Neural cell (in vitro differentiated cells): ENCODE measurements around the gene ABCB4. TPM values are rescaled to one million over a fixed set of nuclear protein-coding genes. Genes with fewer than 3 reads are reported as not detected.

Source experiments
- H2AFZ ChIP-seq: fragments of 200-600, 300-800 bp; sonication (generic), shearing (Covaris generic); 2 replicates; pipeline ENCODE4 v1.6.0; 2014; ENCODE audit warnings: low read depth, mild to moderate bottlenecking, antibody characterized with exemption, low read length, moderate library complexity
- H3F3A ChIP-seq: fragments of 200-600 bp; shearing (Covaris generic); 2 replicates; pipeline ENCODE4 v1.6.1; 2016; ENCODE audit warnings: mild to moderate bottlenecking, moderate library complexity, mixed read lengths, antibody characterized with exemption, low read length; ENCODE audit not compliant: insufficient read depth, poor library complexity, severe bottlenecking
- H3K27ac ChIP-seq: fragments of 200-600, 300-800 bp; sonication (generic), shearing (Covaris generic); 2 replicates; pipeline ENCODE4 v1.5.1; 2014; ENCODE audit warnings: mild to moderate bottlenecking, low read length, moderate library complexity
- H3K27me3 ChIP-seq: fragments of 300-800, 200-600 bp; sonication (generic), shearing (Covaris generic); 2 replicates; pipeline ENCODE4 v1.6.0; 2014; ENCODE audit warnings: mild to moderate bottlenecking, low read depth, low read length, moderate library complexity; ENCODE audit not compliant: insufficient read depth
- H3K36me3 ChIP-seq: fragments of 300-800, 200-600 bp; sonication (generic), shearing (Covaris generic); 2 replicates; pipeline ENCODE4 v1.5.1; 2014; ENCODE audit warnings: mild to moderate bottlenecking, antibody characterized with exemption, low read length, moderate library complexity; ENCODE audit not compliant: insufficient read depth
- H3K4me2 ChIP-seq: fragments of 300-800, 200-600 bp; sonication (generic), shearing (Covaris generic); 2 replicates; pipeline ENCODE4 v1.6.0; 2014; ENCODE audit warnings: mild to moderate bottlenecking, low read length
- H3K4me3 ChIP-seq: fragments of 300-800, 200-600 bp; sonication (generic), shearing (Covaris generic); 2 replicates; pipeline ENCODE4 v1.5.1; 2014; ENCODE audit warnings: mild to moderate bottlenecking, low read length, moderate library complexity
- H3K79me2 ChIP-seq: fragments of 200-600 bp; shearing (Covaris generic); replicated peaks from 2 replicates; pipeline ENCODE4 v1.6.0; 2014; ENCODE audit warnings: mild to moderate bottlenecking, low read length, moderate library complexity; ENCODE audit not compliant: insufficient read depth
- H3K9ac ChIP-seq: fragments of 300-800, 200-600 bp; sonication (generic), shearing (Covaris generic); 2 replicates; pipeline ENCODE4 v1.6.1; 2016; ENCODE audit warnings: mild to moderate bottlenecking, low read length, mixed read lengths
- H3K9me2 ChIP-seq: fragments of 200-600 bp; shearing (Covaris generic); 2 replicates; pipeline ENCODE4 v1.6.1; 2016; ENCODE audit warnings: mild to moderate bottlenecking, low read length, mixed read lengths; ENCODE audit not compliant: insufficient read depth
- H3K9me3 ChIP-seq: fragments of 200-600, 300-800 bp; sonication (generic), shearing (Covaris generic); 2 replicates; pipeline ENCODE4 v1.6.1; 2016; ENCODE audit warnings: mild to moderate bottlenecking, mixed run types, low read length, moderate library complexity, mixed read lengths
- H4K20me1 ChIP-seq: fragments of 200-600 bp; shearing (Covaris generic); 2 replicates; pipeline ENCODE4 v1.6.1; 2016; ENCODE audit warnings: mild to moderate bottlenecking, mixed run types; ENCODE audit not compliant: insufficient read depth
- CTCF ChIP-seq: fragments of 450-650 bp; IDR thresholded peaks from 2 replicates; pipeline ENCODE4 v1.5.1; 2014; ENCODE audit warnings: antibody characterized with exemption, mild to moderate bottlenecking, moderate library complexity; ENCODE audit not compliant: poor library complexity, severe bottlenecking
- EP300 ChIP-seq: fragments of 450-650 bp; conservative IDR thresholded peaks from 2 replicates; pipeline ENCODE4 v1.6.1; 2014; ENCODE audit warnings: antibody characterized with exemption, mild to moderate bottlenecking, moderate library complexity; ENCODE audit not compliant: poor library complexity, severe bottlenecking
- EZH2 ChIP-seq: fragments of 200-600, 300-800 bp; shearing (Covaris generic), sonication (generic); IDR thresholded peaks from 2 replicates; pipeline ENCODE4 v1.6.1; 2014; ENCODE audit warnings: antibody characterized with exemption, low read length, borderline replicate concordance, mild to moderate bottlenecking; ENCODE audit not compliant: insufficient read depth, poor library complexity, severe bottlenecking
- MXI1 ChIP-seq: fragments of 450-650 bp; conservative IDR thresholded peaks from 2 replicates; pipeline ENCODE4 v1.6.1; 2014; ENCODE audit warnings: antibody characterized with exemption, mild to moderate bottlenecking; ENCODE audit not compliant: poor library complexity, severe bottlenecking
- POLR2AphosphoS5 ChIP-seq: IDR thresholded peaks from 2 replicates; pipeline ENCODE4 v1.6.1; 2012
- RAD21 ChIP-seq: fragments of 450-650 bp; conservative IDR thresholded peaks from 2 replicates; pipeline ENCODE4 v1.6.1; 2014; ENCODE audit warnings: antibody characterized with exemption, mild to moderate bottlenecking, moderate library complexity
- REST ChIP-seq: IDR thresholded peaks from 2 replicates; pipeline ENCODE4 v1.6.1; 2012; ENCODE audit warnings: borderline replicate concordance
- SMC3 ChIP-seq: fragments of 450-650 bp; conservative IDR thresholded peaks from 2 replicates; pipeline ENCODE4 v1.6.1; 2014; ENCODE audit warnings: antibody characterized with exemption, mild to moderate bottlenecking, moderate library complexity; ENCODE audit not compliant: poor library complexity
- TAF1 ChIP-seq: IDR thresholded peaks from 2 replicates; pipeline ENCODE4 v1.6.1; 2012; ENCODE audit warnings: low read depth
- polyA plus RNA-seq: library from polyadenylated mRNA; depleted of rRNA; stranded (reverse); fragments of >200 nt; gene quantifications from 2 replicates; pipeline ENCODE4 v1.2.3, GENCODE V29; 2014

Gene ABCB4
- polyA plus RNA-seq, 1 donor from 2014 or later, result not detected

- Histone ChIP-seq H3K4me3 (no peak overlapping the region), H4K20me1 (no peaks in the 10 kb centered on the region), H3K27me3 (no peaks in the 10 kb centered on the region), H3K9me3 (no peaks in the 10 kb centered on the region), H3K79me2 (no peaks in the 10 kb centered on the region), H3K9ac (no peak overlapping the region), H3K4me2 (no peak overlapping the region), H2AFZ (no peak overlapping the region), H3F3A (no peaks in the 10 kb centered on the region), H3K36me3 (no peaks in the 10 kb centered on the region), H3K9me2 (no peaks in the 10 kb centered on the region), H3K27ac (no peak overlapping the region)
- TF ChIP-seq RAD21, result no peak
- no peak for TF ChIP-seq MXI1
- TF ChIP-seq CTCF, result no peak
- TF ChIP-seq POLR2AphosphoS5, result no peak
- TF ChIP-seq EZH2, result no peak
- TF ChIP-seq TAF1, result no peak
- TF ChIP-seq EP300, result no peak
- TF ChIP-seq REST, result no peak
- no peak for TF ChIP-seq SMC3
Measured at GRCh38 chr7:87427288-87427687, 48.2 kb downstream of the ABCB4 start.

GRCh38 chr7:87426160-87426559, 49.3 kb downstream of the ABCB4 start:
- Histone ChIP-seq H3K4me2 (no peak overlapping the region), H4K20me1 (no peaks in the 10 kb centered on the region), H3K9me3 (no peaks in the 10 kb centered on the region), H3K4me3 (no peak overlapping the region), H3K27me3 (no peaks in the 10 kb centered on the region), H3K79me2 (no peaks in the 10 kb centered on the region), H3K36me3 (no peaks in the 10 kb centered on the region), H3F3A (no peaks in the 10 kb centered on the region), H3K27ac (no peak overlapping the region), H3K9ac (no peak overlapping the region), H3K9me2 (no peaks in the 10 kb centered on the region), H2AFZ (no peak overlapping the region)
- TF ChIP-seq EP300 (no peak), MXI1 (no peak), SMC3 (no peak), RAD21 (no peak), EZH2 (no peak), TAF1 (no peak), POLR2AphosphoS5 (no peak), REST (no peak), CTCF (no peak)
